Measurements from ENCODE around the gene CCHCR1.
"Not testable (repeated sequence)": the region's sequence is repeated elsewhere in the genome, so short reads cannot be mapped to it uniquely, and the experiment has no call there.

Gene CCHCR1, protein sequence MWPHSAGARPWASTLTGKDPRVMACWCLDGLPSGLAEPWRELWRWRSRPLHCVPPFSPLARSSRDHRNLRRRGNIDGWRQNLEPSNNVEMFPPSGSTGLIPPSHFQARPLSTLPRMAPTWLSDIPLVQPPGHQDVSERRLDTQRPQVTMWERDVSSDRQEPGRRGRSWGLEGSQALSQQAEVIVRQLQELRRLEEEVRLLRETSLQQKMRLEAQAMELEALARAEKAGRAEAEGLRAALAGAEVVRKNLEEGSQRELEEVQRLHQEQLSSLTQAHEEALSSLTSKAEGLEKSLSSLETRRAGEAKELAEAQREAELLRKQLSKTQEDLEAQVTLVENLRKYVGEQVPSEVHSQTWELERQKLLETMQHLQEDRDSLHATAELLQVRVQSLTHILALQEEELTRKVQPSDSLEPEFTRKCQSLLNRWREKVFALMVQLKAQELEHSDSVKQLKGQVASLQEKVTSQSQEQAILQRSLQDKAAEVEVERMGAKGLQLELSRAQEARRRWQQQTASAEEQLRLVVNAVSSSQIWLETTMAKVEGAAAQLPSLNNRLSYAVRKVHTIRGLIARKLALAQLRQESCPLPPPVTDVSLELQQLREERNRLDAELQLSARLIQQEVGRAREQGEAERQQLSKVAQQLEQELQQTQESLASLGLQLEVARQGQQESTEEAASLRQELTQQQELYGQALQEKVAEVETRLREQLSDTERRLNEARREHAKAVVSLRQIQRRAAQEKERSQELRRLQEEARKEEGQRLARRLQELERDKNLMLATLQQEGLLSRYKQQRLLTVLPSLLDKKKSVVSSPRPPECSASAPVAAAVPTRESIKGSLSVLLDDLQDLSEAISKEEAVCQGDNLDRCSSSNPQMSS

DNA sequence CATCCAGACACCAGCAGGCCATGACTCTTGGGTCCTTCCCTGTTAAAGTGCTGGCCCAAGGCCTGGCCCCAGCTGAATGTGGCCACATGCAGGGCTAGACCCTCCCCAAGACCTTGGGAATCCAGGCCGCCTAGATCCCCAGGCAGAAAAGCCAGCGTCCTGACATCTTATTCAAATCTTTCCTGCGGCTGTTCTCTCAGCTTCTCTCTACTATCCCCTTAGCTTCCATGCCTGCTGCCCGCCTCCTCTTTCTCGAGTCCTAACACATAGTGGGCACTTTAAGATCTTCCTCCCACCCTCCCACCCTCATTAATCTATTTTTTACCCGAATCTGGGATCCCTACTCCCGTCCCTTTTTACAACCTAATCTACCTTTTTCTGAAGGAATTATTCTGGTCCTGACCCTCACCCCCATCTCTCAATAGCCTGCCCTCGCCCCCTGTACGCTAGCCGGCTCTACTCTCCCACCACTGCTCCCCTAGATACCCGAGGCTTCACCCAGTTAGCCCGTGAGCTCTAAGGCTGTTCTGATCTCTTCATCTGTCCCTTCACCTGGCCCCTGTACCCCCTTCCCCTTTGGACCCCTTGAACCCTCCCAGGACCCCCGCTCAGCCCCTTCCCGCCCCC, at the start of gene CCHCR1:
TSS of gene CCHCR1 (minus strand) at position 290 of the 627 bp plus-strand sequence. CDS start at position 88, 202 bp downstream.
- H3K4me1 Mint-ChIP-seq: peaks cover 17 to 35% of the 10 kb centered on the region in 2 donors
- no peaks in the 10 kb centered on the region for H3K27me3 Mint-ChIP-seq
- ATAC-seq (replicated peaks): peak; percentile 52 to 60
- DNase-seq: no peak
- peak within 1 kb of the TSS; percentile 95 to 96 for H3K4me3 Mint-ChIP-seq
- H3K36me3 Mint-ChIP-seq: peaks cover 18 to 29% of the 10 kb centered on the region in 2 donors
- H3K27ac Mint-ChIP-seq: peak within 1 kb of the TSS; percentile 72
- no peaks in the 10 kb centered on the region for H3K9me3 Mint-ChIP-seq

DNA sequence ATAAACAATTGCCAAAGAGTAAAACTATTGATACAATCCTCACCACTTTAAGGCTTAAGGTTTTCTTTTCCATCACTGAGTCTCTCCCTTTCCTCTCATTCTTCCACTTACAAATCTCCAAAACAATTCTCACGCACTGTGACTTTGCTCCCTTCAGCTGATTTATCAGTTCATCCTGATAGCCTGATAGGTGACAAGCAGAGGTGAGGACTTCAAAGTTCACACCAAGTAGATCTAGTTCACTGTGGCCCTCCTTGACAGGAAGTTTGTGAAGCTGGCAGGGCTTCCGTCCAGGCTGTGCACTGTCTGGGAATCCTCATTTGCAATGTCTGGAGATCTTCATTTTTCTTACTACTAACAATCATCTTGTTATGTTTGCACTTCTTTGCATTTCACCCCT, 48.0 kb upstream of the CCHCR1 start:
- Mint-ChIP-seq H3K27me3 (no peaks in the 10 kb centered on the region), H3K27ac (no peak overlapping the region), H3K9me3 (peaks cover 3% of the 10 kb centered on the region in 2 donors), H3K4me3 (no peak overlapping the region), H3K4me1 (peaks cover 26 to 40% of the 10 kb centered on the region in 2 donors), H3K36me3 (peaks cover 0 to 4% of the 10 kb centered on the region in 2 donors)
- DNase-seq (no peak), ATAC-seq (replicated peaks) (no peak)

DNA sequence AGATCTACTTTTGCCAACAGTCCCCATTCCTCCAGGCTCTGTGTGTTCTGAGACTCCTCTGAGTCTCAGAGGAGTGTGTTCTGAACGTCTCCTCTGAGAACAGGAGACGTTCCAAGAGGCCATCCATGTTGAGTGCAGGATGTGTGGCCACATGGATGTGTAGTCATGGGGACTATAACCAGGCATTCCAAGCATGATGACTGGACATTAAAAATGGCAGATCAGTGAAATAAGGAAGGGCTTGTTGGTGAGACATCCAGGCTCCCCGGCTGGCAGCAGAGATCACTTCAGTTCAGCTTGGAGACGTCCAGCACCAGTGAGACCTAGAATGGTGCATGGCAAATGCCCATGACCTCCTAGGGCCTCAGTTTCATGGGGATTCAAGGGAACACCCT, 47.1 kb upstream of the CCHCR1 start:
- peak overlapping the region; percentile 90 to 92 for H3K4me3 Mint-ChIP-seq
- peaks cover 3% of the 10 kb centered on the region in 2 donors for H3K9me3 Mint-ChIP-seq
- H3K4me1 Mint-ChIP-seq: peaks cover 26 to 40% of the 10 kb centered on the region in 2 donors
- H3K27me3 Mint-ChIP-seq: no peaks in the 10 kb centered on the region
- H3K27ac Mint-ChIP-seq: peak overlapping the region; percentile 94
- no peak for DNase-seq
- H3K36me3 Mint-ChIP-seq: peaks cover 0 to 4% of the 10 kb centered on the region in 2 donors
- no peak for ATAC-seq (replicated peaks)

DNA sequence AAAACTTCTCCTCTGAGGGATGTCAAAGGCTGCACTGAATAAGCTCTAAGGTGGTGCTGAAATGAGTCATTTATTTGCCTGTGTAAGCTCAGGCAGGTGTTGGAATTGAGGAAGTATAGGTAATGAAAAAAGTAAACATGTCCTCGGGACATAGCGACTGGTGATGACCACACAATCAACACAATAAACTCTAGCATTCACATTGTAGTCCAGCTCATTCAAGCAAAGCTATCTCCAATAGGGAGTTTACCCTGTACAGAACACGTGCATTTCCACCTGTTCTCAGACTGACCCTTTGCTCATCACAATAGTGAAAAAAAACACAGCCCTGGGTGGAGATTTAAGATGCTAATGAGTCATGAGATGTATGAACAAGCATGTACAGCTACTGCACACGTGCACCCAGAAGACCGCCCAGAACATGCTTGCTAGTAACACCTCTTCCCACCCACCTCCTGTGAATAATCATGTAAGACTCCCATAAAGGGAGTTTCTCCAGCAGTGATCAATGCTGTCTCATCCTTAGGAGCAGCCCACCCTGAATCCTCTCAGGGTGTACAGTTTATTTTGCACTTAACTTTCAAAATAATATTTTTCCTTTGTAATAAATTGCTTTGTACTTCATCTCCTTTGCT, 45.9 kb upstream of the CCHCR1 start:
- peak overlapping the region; percentile 90 to 92 for H3K4me3 Mint-ChIP-seq
- H3K36me3 Mint-ChIP-seq: peaks cover 0 to 4% of the 10 kb centered on the region in 2 donors
- H3K9me3 Mint-ChIP-seq: peaks cover 3% of the 10 kb centered on the region in 2 donors
- peak overlapping the region; percentile 94 for H3K27ac Mint-ChIP-seq
- ATAC-seq (replicated peaks) (peak; percentile 79 to 82), DNase-seq (peak; percentile 51)
- peaks cover 28 to 48% of the 10 kb centered on the region in 2 donors for H3K4me1 Mint-ChIP-seq
- no peaks in the 10 kb centered on the region for H3K27me3 Mint-ChIP-seq

DNA sequence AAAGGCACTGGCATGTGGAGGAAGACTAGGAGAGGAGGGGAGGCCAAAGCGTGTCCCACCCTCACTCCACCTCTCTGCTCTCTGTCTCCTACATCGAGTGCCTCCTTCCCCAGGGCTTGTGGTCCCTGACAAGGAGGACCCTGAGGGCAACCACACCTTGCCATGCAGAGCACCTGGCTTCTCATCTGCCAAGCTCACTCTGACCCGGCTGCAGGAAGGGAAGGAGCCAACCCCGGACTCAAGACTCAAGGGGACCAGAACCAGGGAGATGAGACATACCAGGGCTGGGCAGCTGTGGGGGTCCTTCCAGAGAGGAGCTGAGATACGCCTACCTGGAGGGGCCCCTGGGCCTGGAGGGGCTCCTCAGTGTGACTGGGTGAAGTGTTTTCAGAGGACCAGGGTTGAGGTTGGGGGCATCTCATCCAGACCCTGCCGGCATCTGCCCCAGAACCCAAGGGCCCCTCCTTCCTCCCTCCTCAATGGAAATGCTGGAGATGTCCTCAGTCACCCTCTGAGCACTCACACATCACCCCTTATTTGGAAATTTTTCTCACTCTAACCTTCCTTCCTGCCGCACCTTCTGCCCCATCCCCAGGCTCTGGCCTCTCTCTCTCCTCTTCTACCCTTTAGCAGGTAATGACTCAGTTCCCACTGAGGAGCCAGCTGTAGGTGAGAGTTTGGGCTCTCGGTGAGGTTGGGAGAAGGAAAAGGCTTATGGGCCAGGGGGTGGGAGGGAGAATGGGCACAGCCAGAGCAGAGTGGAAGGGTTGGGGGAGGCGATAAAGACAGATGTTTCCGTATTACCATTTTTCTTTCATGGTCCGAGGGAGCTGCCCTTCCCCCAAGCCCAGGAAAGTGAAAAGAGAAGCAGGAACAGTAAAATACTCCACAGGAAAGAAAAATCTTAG, 44.9 kb upstream of the CCHCR1 start:
- DNase-seq (no peak), ATAC-seq (replicated peaks) (no peak)
- peaks cover 0 to 4% of the 10 kb centered on the region in 2 donors for H3K36me3 Mint-ChIP-seq
- H3K4me3 Mint-ChIP-seq: peak overlapping the region; percentile 53 to 90
- peaks cover 3% of the 10 kb centered on the region in 2 donors for H3K9me3 Mint-ChIP-seq
- H3K27me3 Mint-ChIP-seq: no peaks in the 10 kb centered on the region
- H3K4me1 Mint-ChIP-seq: peaks cover 26 to 54% of the 10 kb centered on the region in 2 donors
- peak overlapping the region; percentile 32 for H3K27ac Mint-ChIP-seq

DNA sequence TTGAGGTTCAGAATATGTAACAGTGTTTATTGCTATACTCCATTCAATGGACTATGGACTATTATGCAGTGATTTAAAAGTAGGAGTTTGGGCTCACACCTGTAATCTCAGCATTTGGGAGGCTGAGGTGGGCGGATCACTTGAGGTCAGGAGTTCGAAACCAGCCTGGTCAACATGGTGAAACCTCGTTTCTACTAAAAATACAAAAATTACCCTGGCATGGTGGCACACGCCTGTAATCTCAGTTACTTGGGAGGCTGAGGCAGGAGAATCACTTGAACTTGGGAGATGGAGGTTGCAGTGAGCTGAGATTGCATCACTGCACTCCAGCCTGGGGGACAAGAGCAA, 41.5 kb upstream of the CCHCR1 start:
- H3K27ac Mint-ChIP-seq; DNase-seq; H3K27me3 Mint-ChIP-seq; H3K36me3 Mint-ChIP-seq; H3K9me3 Mint-ChIP-seq; ATAC-seq (replicated peaks): not testable (repeated sequence)
- Mint-ChIP-seq H3K4me3 (peak overlapping the region in 1 of 2 donors; percentile 73), H3K4me1 (peaks cover 27 to 55% of the 10 kb centered on the region in 2 donors)

DNA sequence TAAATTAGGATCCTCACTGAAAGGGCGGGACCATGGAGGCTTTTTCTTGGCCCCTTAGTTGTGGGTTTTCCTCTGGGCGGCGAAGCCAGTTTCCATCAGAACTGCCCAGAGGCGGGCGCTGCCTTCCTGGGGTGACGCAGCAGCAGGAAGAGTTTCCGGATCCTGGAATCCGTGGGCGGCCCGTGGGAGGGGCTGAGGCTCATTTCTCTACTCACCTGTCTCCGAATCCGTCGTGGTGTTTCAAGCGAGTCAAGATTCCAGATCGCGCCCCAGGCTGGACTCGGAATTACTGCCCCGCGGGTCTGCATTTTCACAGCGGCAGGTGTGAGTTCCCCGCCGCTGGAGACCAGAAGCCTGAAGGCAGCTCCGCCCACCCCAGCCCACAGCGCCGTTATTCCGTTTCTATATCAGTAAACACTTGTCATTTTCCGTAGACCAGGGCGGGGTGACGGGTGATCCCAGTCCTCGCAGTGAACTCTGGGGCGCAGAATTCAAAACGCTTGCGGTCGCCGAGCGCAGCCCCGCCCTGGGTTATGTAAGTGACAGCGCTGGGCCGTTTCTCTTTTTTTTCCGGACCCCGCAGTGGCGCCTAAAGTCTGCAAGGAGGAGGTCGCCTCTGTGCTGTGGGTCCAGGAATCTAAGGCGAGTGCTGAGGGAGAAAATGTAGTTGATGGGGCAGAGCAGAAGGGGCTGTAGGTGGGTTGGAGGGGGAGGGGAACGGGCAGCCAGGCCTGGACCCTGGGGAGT, 40.1 kb upstream of the CCHCR1 start:
- Mint-ChIP-seq H3K9me3 (peaks cover 3% of the 10 kb centered on the region in 2 donors), H3K27me3 (no peaks in the 10 kb centered on the region), H3K4me1 (peaks cover 24 to 42% of the 10 kb centered on the region in 2 donors), H3K36me3 (peaks cover 2 to 9% of the 10 kb centered on the region in 2 donors), H3K4me3 (peak overlapping the region; percentile 64 to 87), H3K27ac (peak overlapping the region; percentile 94)
- DNase-seq (peak; percentile 89), ATAC-seq (replicated peaks) (peak; percentile 85 to 88)

DNA sequence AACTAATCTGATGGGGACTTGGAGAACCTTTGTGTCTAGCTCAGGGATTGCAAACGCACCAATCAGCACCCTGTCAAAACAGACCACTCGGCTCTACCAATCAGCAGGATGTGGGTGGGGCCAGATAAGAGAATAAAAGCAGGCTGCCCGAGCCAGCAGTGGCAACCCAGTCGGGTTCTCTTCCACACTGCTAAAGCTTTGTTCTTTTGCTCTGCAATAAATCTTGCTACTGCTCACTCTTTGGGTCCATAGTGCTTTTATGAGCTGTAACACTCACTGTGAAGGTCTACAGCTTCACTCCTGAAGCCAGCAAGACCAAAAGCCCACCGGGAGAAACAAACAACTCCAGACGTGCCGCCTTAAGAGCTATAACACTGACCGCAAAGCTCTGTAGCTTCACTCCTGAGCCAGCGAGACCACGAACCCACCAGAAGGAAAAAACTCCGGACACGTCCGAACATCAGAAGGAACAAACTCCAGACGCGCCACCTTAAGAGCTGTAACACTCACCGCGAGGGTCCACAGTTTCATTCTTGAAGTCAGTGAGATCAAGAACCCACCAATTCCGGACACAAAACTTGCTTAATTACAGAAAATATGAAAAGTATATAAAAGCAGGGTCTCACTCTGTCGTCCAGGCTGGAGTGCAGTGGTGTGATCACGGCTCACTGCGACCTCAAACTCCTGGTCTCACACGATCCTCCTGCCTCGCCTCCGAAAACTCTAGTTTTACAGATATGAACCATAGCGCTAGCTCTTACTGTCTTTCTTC, 38.8 kb upstream of the CCHCR1 start:
- DNase-seq, H3K9me3 Mint-ChIP-seq, H3K36me3 Mint-ChIP-seq, H3K27me3 Mint-ChIP-seq: not testable (repeated sequence)
- Mint-ChIP-seq H3K4me3 (peak overlapping the region; percentile 64 to 87), H3K4me1 (peaks cover 19 to 31% of the 10 kb centered on the region in 2 donors), H3K27ac (peak overlapping the region; percentile 94)
- peak in 1 of 2 donors; percentile 0 for ATAC-seq (replicated peaks)

DNA sequence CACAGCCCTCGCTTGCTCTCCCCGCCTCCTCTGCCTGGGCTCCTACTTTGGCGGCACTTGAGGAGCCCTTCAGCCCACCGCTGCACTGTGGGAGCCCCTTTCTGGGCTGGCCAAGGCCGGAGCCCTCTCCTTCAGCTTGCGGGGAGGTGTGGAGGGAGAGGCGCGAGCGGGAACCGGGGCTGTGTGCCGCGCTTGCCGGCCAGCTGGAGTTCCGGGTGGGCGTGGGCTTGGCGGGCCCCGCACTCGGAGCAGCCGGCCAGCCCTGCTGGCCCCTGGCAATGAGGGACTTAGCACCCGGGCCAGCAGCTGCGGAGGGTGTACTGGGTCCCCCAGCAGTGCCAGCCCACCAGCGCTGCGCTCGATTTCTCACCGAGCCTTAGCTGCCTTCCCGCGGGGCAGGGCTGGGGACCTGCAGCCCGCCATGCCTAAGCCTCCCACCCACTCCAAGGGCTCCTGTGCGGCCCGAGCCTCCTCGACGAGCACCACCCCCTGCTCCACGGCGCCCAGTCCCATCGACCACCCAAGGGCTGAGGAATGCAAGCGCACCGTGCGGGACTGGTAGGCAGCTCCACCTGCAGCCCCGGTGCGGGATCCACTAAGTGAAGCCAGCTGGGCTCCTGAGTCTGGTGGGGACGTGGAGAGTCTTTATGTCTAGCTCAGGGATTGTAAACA, 37.8 kb upstream of the CCHCR1 start:
- Mint-ChIP-seq H3K27ac (peak overlapping the region; percentile 37), H3K4me1 (peaks cover 16 to 25% of the 10 kb centered on the region in 2 donors)
- not testable (repeated sequence) for ATAC-seq (replicated peaks); H3K4me3 Mint-ChIP-seq; DNase-seq; H3K9me3 Mint-ChIP-seq; H3K27me3 Mint-ChIP-seq; H3K36me3 Mint-ChIP-seq

DNA sequence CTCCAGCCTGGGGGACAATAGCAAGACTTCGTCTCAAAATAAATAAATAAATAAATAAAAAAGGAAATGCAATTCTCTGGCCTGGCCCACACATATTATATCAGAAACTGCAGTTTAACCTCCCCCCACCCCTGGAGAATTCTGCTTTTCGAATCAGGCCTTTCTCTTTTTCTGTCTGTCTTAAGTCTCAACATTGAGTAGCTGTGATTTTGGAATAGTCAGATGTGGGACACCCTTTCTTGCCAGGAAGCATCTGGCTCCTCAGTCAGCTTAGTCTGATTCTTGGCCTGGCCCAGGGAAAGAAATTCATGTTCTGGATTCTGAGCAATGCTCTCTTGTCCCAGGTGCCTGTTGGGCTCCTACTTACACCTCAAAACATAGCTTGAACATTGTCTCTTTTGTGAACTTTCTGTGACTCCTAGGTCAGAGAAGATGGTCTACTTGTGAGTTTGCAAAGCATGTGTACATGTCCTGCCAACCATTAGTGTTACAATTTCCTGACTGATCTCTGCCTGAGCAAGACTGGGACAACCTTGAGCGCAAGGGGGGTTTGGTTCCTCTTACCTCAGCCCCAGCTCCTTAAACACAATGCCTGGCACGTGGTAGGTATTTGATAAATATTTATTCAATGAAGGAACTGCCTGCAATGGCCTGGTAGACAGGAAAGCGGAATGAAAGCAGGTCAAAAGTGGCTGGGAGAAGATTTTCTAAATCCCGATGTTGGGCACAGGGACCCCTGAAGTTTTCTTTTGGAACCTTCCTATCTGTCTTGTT, 36.6 kb upstream of the CCHCR1 start:
- H3K9me3 Mint-ChIP-seq: no peaks in the 10 kb centered on the region
- H3K36me3 Mint-ChIP-seq: peaks cover 2 to 4% of the 10 kb centered on the region in 2 donors
- no peaks in the 10 kb centered on the region for H3K27me3 Mint-ChIP-seq
- no peak overlapping the region for H3K4me3 Mint-ChIP-seq
- H3K4me1 Mint-ChIP-seq: peaks cover 16 to 25% of the 10 kb centered on the region in 2 donors
- peak overlapping the region; percentile 39 for H3K27ac Mint-ChIP-seq
- DNase-seq: no peak
- no peak for ATAC-seq (replicated peaks)

DNA sequence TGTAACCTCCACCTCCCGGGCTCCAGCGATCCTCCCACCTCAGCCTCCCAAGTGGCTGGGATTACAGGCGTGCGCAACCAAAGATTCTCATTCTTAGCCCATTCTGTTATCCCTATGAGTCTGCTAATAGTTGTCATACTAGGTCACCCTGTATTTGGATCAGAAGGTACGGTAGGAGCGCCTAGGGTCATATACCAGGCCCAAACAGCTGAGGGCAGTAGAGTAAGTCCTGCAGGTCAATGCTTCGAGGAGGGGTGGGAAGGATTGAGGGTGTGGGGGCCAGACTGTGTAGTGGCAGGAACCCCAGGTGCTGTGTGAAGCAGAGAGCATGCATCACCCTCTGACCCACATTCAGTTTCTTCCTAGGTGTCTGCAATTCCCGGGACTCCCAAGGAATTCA, 35.6 kb upstream of the CCHCR1 start:
- Mint-ChIP-seq H3K4me3 (no peak overlapping the region), H3K27ac (no peak overlapping the region), H3K27me3 (no peaks in the 10 kb centered on the region), H3K9me3 (no peaks in the 10 kb centered on the region), H3K4me1 (peaks cover 14 to 17% of the 10 kb centered on the region in 2 donors), H3K36me3 (peaks cover 2 to 4% of the 10 kb centered on the region in 2 donors)
- ATAC-seq (replicated peaks) (no peak), DNase-seq (no peak)
